HG02623 (cell line): Measurements from ENCODE around the gene KLHL7.
"Not testable (repeated sequence)": the region's sequence is repeated elsewhere in the genome, so short reads cannot be mapped to it uniquely, and the experiment has no call there.

Experiments used
- ATAC-seq: cut with Tn5 transposase; IDR thresholded peaks from one replicate; pipeline ENCODE4 v1.9.1; 2021; ENCODE audit warnings: moderate library complexity; ENCODE audit not compliant: unreplicated experiment

Gene KLHL7

DNA sequence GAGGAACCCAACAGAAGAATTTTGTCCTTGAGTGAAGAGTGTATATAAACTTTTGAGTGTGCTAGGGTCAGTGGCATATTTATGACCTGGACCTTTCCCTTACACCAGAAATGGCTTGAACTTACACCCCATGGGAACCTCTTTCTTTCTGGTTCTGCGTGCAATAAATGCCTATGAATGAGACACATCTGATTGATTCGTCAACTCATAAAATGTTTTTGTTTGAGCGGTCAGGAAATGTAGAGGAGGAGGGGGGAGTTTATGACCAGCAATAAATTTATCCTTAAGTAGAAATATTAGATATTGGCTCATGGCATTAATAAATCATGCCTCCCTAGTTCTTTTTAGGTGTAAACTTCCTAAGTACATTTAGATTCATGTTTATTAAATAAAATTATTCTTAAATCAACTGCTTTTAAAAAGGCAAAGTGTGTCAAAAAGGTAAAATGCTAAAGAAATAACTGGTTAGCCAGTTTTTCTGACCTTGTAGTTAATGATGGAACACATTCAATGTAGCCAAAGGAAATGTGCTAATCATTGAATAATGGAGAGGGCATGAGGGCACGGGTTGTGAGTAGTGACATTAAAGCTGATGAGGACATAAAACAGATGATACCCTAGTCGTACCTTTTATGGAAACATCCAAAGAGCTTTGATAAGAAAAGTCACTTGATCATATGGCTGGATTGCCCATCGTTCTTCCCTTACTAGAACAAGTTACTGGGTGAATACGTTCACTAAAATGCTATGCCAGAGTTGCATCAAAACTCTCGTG lies 62.7 kb downstream of the KLHL7 start:
- ATAC-seq: no peak

DNA sequence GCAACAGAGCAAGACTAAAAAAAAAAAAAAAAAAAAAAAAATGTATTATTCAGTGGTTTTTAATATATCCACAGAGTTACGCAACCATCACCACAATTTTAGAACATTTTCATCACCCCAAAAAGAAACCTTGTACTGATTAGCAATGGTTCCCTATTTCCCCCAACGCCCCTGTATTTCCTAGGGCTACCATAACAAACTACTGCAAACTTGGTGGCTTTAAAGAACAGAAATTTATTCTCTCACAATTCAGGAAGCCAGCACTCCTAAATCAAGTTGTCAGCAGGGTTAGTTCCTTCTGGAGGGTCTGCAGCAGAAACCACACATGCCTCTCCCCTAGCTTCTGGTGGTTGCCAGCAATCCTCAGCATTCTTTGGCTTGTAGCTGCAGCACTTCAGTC lies 70.4 kb downstream of the KLHL7 start:
- ATAC-seq: no peak

- peak; percentile 95 for ATAC-seq
These were observed 76.3 kb downstream of the KLHL7 start, which contains the start of gene NUP42 for GRCh38 chr7:23181684-23182553. TSS of gene NUP42 (plus strand) at chr7:23182048. CDS start at chr7:23182086, 38 bp downstream.

- ATAC-seq: no peak
These were observed 77.9 kb downstream of the KLHL7 start for GRCh38 chr7:23183279-23184012.

DNA sequence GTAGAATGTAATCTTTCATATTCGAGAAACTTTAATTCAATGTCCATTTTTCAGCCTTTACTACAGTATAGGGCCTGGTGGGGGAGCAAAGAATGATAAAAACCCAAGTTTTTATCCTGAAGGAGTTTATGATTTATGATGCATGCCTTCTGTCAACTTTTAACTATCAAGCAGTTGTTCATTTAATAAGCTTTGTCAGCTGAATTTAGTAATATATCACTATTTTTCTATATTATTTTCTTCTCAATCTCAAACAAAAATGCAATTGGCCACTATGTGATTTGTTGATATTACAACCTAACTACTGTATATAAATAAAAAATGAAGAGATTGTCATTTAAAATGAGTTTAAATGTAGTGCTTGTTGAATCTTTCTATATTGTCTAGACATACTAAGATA lies 78.7 kb downstream of the KLHL7 start:
- no peak for ATAC-seq

- no peak for ATAC-seq
These were observed 79.2 kb downstream of the KLHL7 start for GRCh38 chr7:23184709-23185359.

- no peak for ATAC-seq
These were observed 80.4 kb downstream of the KLHL7 start for GRCh38 chr7:23185980-23186379.

GRCh38 chr7:23191022-23191421 lies 85.4 kb downstream of the KLHL7 start:
- no peak for ATAC-seq

- not testable (repeated sequence) for ATAC-seq
These were observed 88.2 kb downstream of the KLHL7 start for GRCh38 chr7:23193650-23194227.

GRCh38 chr7:23196306-23196705 lies 90.7 kb downstream of the KLHL7 start:
- no peak for ATAC-seq

DNA sequence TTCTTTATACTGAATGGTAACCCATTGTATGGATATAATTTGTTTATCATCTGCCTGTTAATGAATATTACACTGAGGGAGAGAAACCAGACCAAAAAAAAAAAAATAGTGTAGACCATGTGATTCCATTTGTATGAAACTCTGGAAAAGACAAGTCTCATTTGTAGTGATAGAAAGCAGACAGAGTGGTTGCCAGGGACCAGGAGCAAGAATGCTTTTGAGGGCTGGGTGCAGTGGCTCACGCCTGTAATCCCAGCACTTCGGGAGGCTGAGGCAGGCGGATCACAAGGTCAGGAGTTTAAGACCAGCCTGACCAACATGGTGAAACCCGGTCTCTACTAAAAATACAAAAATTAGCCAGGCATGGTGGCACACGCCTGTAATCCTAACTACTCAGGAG lies 92.2 kb downstream of the KLHL7 start:
- not testable (repeated sequence) for ATAC-seq

- no peak for ATAC-seq
These were observed 94.7 kb downstream of the KLHL7 start for GRCh38 chr7:23200331-23200730.

GRCh38 chr7:23204241-23204640 lies 98.7 kb downstream of the KLHL7 start:
- ATAC-seq: no peak

DNA sequence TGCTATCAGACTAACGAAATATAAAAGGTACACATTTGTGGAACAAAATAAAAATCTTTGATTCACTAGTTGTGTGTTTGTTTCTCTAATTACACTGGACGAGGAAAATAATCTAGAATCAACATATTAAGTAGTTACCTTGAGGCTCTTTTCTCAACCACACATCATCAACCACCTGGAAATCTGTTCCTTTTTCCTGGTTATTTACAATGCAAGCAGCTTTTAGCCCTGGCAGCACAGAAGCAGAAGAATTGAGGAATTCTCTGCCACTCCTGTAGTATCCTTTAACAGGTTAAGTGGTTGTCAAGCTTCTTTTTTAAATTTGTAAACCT lies 100.0 kb downstream of the KLHL7 start:
- no peak for ATAC-seq

GRCh38 chr7:23205909-23206767 lies 100.6 kb downstream of the KLHL7 start:
- peak; percentile 43 for ATAC-seq

- no peak for ATAC-seq
These were observed 101.4 kb downstream of the KLHL7 start for GRCh38 chr7:23207021-23207420.

DNA sequence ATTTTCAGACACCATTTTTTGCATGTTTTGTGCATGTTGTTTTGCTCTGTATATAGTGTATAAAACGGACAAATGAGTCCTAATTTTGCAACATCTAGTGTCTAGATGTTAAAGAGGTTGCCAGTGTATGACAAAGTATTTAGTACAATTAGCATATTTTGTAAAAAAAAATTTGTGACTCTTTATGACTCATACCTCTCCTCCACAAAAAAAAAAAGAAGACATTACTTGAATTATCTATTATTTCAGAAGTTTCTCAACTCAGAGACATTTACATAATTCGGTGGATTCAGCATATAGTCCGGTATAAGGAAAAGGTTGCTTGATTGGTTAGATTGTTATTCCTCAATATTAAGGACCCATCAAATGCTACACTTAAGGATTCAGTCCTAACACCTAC lies 102.3 kb downstream of the KLHL7 start:
- no peak for ATAC-seq

DNA sequence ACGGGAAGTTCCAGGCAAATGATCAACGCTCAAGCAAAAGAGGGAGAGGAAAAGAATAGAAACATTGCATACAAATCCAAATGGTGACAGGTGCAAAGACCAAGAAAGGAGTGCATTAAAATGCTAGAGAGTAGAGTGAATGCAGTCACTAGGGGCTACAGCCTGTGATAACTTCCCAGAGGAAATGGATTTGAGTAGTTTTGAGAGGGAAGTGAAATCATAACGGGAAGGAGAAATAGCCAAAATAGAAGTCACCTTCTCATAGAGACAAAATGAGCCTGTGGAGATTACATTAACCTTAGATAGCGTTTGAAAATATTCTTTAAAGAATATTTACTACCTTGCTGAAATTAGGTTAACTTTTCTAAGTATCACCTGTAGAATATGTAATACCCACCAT lies 102.7 kb downstream of the KLHL7 start:
- no peak for ATAC-seq

- ATAC-seq: no peak
These were observed 104.9 kb downstream of the KLHL7 start for GRCh38 chr7:23210506-23210905.

GRCh38 chr7:23211589-23211988 lies 106.0 kb downstream of the KLHL7 start:
- no peak for ATAC-seq
